IPS-18c (cell line): ENCODE data around the gene RNF8.
"Not testable (repeated sequence)": the region's sequence is repeated elsewhere in the genome, so short reads cannot be mapped to it uniquely, and the experiment has no call there.

Source experiments
- H3K4me3 ChIP-seq: 2 replicates; pipeline ENCODE4 v1.7.0; 2013; ENCODE audit warnings: low read depth, mild to moderate bottlenecking, low read length, moderate library complexity; ENCODE audit not compliant: insufficient read depth
- H3K9me3 ChIP-seq: one replicate; pipeline ENCODE4 v1.6.1; 2013; ENCODE audit warnings: mild to moderate bottlenecking, low read length, moderate library complexity; ENCODE audit not compliant: control insufficient read depth, insufficient read depth

The RNF8 gene

GRCh38 chr6:37417393-37417792, 63.6 kb downstream of the RNF8 start:
- Histone ChIP-seq H3K4me3 (no peak overlapping the region), H3K9me3 (no peaks in the 10 kb centered on the region)

- no peaks in the 10 kb centered on the region for H3K9me3 ChIP-seq
- H3K4me3 ChIP-seq, result no peak overlapping the region
These were observed 64.9 kb downstream of the RNF8 start for GRCh38 chr6:37418722-37419121.

GRCh38 chr6:37426058-37426944, 72.5 kb downstream of the RNF8 start:
- no peak overlapping the region for H3K4me3 ChIP-seq

GRCh38 chr6:37426945-37427510, 73.2 kb downstream of the RNF8 start:
- Histone ChIP-seq H3K4me3 (no peak overlapping the region), H3K9me3 (no peaks in the 10 kb centered on the region)

More at GRCh38 chr6:37426058-37426944, 72.5 kb downstream of the RNF8 start:
- H3K9me3 ChIP-seq, result no peaks in the 10 kb centered on the region

- no peaks in the 10 kb centered on the region for H3K9me3 ChIP-seq
- no peak overlapping the region for H3K4me3 ChIP-seq
These were observed 75.6 kb downstream of the RNF8 start for GRCh38 chr6:37429352-37429750.

GRCh38 chr6:37432590-37432915, 78.8 kb downstream of the RNF8 start:
- Histone ChIP-seq H3K4me3 (peak overlapping the region; percentile 86; the same call in 1 of the 2 replicates), H3K9me3 (no peaks in the 10 kb centered on the region)

- H3K4me3 ChIP-seq, result peak within 1 kb of the TSS; percentile 86
- H3K9me3 ChIP-seq, result no peaks in the 10 kb centered on the region
These were observed 79.3 kb downstream of the RNF8 start, which contains the start of gene CMTR1 for GRCh38 chr6:37432916-37433656. Gene CMTR1 (plus strand): TSS chr6:37433221. CDS start chr6:37435630, 2,409 bp downstream.

- Histone ChIP-seq H3K4me3 (peak overlapping the region; percentile 86), H3K9me3 (no peaks in the 10 kb centered on the region)
These were observed 80.0 kb downstream of the RNF8 start for GRCh38 chr6:37433657-37434271.

- no peaks in the 10 kb centered on the region for H3K9me3 ChIP-seq
- H3K4me3 ChIP-seq, result no peak overlapping the region
These were observed 81.6 kb downstream of the RNF8 start for GRCh38 chr6:37435373-37435772.

- Histone ChIP-seq H3K4me3 (no peak overlapping the region), H3K9me3 (no peaks in the 10 kb centered on the region)
These were observed 82.0 kb downstream of the RNF8 start for GRCh38 chr6:37435816-37436215.

GRCh38 chr6:37438930-37439329, 85.1 kb downstream of the RNF8 start:
- H3K4me3 ChIP-seq, result no peak overlapping the region
- no peaks in the 10 kb centered on the region for H3K9me3 ChIP-seq

GRCh38 chr6:37441651-37442050, 87.9 kb downstream of the RNF8 start:
- Histone ChIP-seq H3K9me3 (no peaks in the 10 kb centered on the region), H3K4me3 (no peak overlapping the region)

- no peak overlapping the region for H3K4me3 ChIP-seq
- no peaks in the 10 kb centered on the region for H3K9me3 ChIP-seq
These were observed 88.8 kb downstream of the RNF8 start for GRCh38 chr6:37442416-37443215.

- not testable (repeated sequence) for H3K9me3 ChIP-seq, H3K4me3 ChIP-seq
These were observed 89.4 kb downstream of the RNF8 start for GRCh38 chr6:37443216-37443542.
